ENCODE results near the gene CLIC4. TPM values are rescaled to one million over a fixed set of nuclear protein-coding genes. Genes with fewer than 3 reads are reported as not detected.

The CLIC4 gene
- total RNA-seq, 3 donors from 2014 or later (not counting 1 experiment from before 2014, with no cell fraction given) = 3.8 to 11.5 (median 5.0) TPM

GRCh38 chr1:24763671-24764070 is 18.4 kb downstream of the CLIC4 start:
- no peak overlapping the region for H3K27ac Mint-ChIP-seq
- Histone ChIP-seq H3K27me3 (ENCODE audit: control insufficient read depth, insufficient read depth, low read length) (no peaks in the 10 kb centered on the region), H3K9me3 (ENCODE audit: control insufficient read depth, insufficient read depth, low read length) (no peaks in the 10 kb centered on the region), H3K4me1 (ENCODE audit: control insufficient read depth, insufficient read depth, low read length) (no peaks in the 10 kb centered on the region), H3K36me3 (ENCODE audit: control insufficient read depth, insufficient read depth, low read length) (no peaks in the 10 kb centered on the region), H3K4me3 (ENCODE audit: low read length) (no peak overlapping the region), H3K27ac (ENCODE audit: low read length) (no peak overlapping the region)
- ATAC-seq = no peak
- DNase-seq = no peak
- H3K27me3 Mint-ChIP-seq (ENCODE audit: low read depth in 2 of 2) = no peaks in the 10 kb centered on the region
- H3K4me3 Mint-ChIP-seq = no peak overlapping the region
- H3K36me3 Mint-ChIP-seq = no peaks in the 10 kb centered on the region
- intact Hi-C loops (cut with micrococcal nuclease) = no loop called here
- no peak for TF ChIP-seq CTCF (IDR thresholded peaks at IDR 0.05)
- no peaks in the 10 kb centered on the region for H3K4me1 Mint-ChIP-seq
- 100% methylated on average over 2 of the region's 3 CpGs for WGBS (ENCODE audit: insufficient coverage)
- no peaks in the 10 kb centered on the region for H3K9me3 Mint-ChIP-seq

GRCh38 chr1:24764439-24764838 is 19.2 kb downstream of the CLIC4 start:
- Histone ChIP-seq H3K27ac (ENCODE audit: low read length) (no peak overlapping the region), H3K27me3 (ENCODE audit: control insufficient read depth, insufficient read depth, low read length) (no peaks in the 10 kb centered on the region), H3K36me3 (ENCODE audit: control insufficient read depth, insufficient read depth, low read length) (no peaks in the 10 kb centered on the region), H3K4me3 (ENCODE audit: low read length) (no peak overlapping the region), H3K4me1 (ENCODE audit: control insufficient read depth, insufficient read depth, low read length) (no peaks in the 10 kb centered on the region), H3K9me3 (ENCODE audit: control insufficient read depth, insufficient read depth, low read length) (no peaks in the 10 kb centered on the region)
- ATAC-seq (no peak), DNase-seq (no peak)
- intact Hi-C loops (cut with micrococcal nuclease) = no loop called here
- H3K27ac Mint-ChIP-seq = no peak overlapping the region
- TF ChIP-seq CTCF (IDR thresholded peaks at IDR 0.05) = no peak
- no peaks in the 10 kb centered on the region for H3K36me3 Mint-ChIP-seq
- no peaks in the 10 kb centered on the region for H3K9me3 Mint-ChIP-seq
- WGBS (ENCODE audit: insufficient coverage) = 91% methylated on average over 3 of the region's 3 CpGs
- no peaks in the 10 kb centered on the region for H3K4me1 Mint-ChIP-seq
- no peaks in the 10 kb centered on the region for H3K27me3 Mint-ChIP-seq (ENCODE audit: low read depth in 2 of 2)
- H3K4me3 Mint-ChIP-seq = no peak overlapping the region

- DNase-seq = no peak
- Histone ChIP-seq H3K4me1 (ENCODE audit: control insufficient read depth, insufficient read depth, low read length) (no peaks in the 10 kb centered on the region), H3K27me3 (ENCODE audit: control insufficient read depth, insufficient read depth, low read length) (no peaks in the 10 kb centered on the region), H3K4me3 (ENCODE audit: low read length) (no peak overlapping the region), H3K9me3 (ENCODE audit: control insufficient read depth, insufficient read depth, low read length) (no peaks in the 10 kb centered on the region), H3K36me3 (ENCODE audit: control insufficient read depth, insufficient read depth, low read length) (no peaks in the 10 kb centered on the region), H3K27ac (ENCODE audit: low read length) (no peak overlapping the region)
- Mint-ChIP-seq H3K4me3 (no peak overlapping the region), H3K27ac (no peak overlapping the region), H3K9me3 (no peaks in the 10 kb centered on the region), H3K27me3 (ENCODE audit: low read depth in 2 of 2) (no peaks in the 10 kb centered on the region), H3K36me3 (no peaks in the 10 kb centered on the region), H3K4me1 (no peaks in the 10 kb centered on the region)
- WGBS (ENCODE audit: insufficient coverage) = 100% methylated on average over 1 of the region's 1 CpG
- no peak for ATAC-seq
- TF ChIP-seq CTCF (IDR thresholded peaks at IDR 0.05) = no peak
- intact Hi-C loops (cut with micrococcal nuclease) = no loop called here
Observed at GRCh38 chr1:24764848-24765247, 19.6 kb downstream of the CLIC4 start.

DNA sequence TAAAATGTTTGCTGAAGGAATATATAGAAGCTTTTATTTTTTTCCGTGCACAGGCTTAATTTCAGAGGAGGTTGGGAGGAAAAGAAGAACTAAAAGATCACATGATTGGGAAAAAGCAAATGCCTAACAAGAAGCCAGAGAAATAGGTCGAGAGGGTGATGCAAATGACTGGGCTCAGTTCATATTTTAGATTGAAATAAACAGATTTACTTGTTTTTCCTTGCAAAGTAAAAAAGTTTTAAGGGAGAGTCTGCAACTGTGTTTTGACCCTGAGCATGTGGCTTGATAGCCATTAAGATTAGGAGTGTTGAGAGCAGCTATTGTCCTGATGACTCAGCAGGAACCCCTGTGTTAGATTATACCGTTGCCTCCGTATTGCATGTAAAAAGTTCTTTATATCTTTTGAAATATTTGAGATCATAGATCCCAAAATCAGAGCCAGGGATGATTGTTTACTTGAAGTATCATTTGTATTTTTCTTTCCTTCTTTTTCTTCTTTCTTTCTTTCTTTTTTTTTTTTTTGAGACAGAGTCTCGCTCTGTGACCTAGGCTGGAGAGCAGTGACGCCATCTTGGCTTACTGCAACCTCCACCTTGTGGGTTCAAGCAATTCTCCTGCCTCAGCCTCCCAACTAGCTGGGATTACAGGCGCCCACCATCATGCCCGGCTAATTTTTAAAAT is 20.2 kb downstream of the CLIC4 start:
- Histone ChIP-seq H3K36me3 (ENCODE audit: control insufficient read depth, insufficient read depth, low read length) (no peaks in the 10 kb centered on the region), H3K27ac (ENCODE audit: low read length) (no peak overlapping the region), H3K9me3 (ENCODE audit: control insufficient read depth, insufficient read depth, low read length) (no peaks in the 10 kb centered on the region), H3K4me3 (ENCODE audit: low read length) (no peak overlapping the region), H3K4me1 (ENCODE audit: control insufficient read depth, insufficient read depth, low read length) (no peaks in the 10 kb centered on the region), H3K27me3 (ENCODE audit: control insufficient read depth, insufficient read depth, low read length) (no peaks in the 10 kb centered on the region)
- Mint-ChIP-seq H3K9me3 (no peaks in the 10 kb centered on the region), H3K36me3 (no peaks in the 10 kb centered on the region), H3K27ac (no peak overlapping the region), H3K27me3 (ENCODE audit: low read depth in 2 of 2) (no peaks in the 10 kb centered on the region), H3K4me1 (no peaks in the 10 kb centered on the region), H3K4me3 (no peak overlapping the region)
- DNase-seq = no peak
- intact Hi-C loops (cut with micrococcal nuclease) = no loop called here
- no peak for TF ChIP-seq CTCF (IDR thresholded peaks at IDR 0.05)
- WGBS (ENCODE audit: insufficient coverage) = 49% methylated on average over 6 of the region's 8 CpGs
- no peak for ATAC-seq

All from natural killer cell (primary cell).